GM12872 (cell line): ENCODE data around the gene CFAP221.

ENCODE experiments used
- TF ChIP-seq, protein P1 (sequence below): IDR thresholded peaks from 3 replicates; pipeline ENCODE4 v1.5.1; 2011; ENCODE audit warnings: low read depth, mild to moderate bottlenecking, low read length, moderate library complexity; ENCODE audit not compliant: insufficient read depth

CFAP221 gene

DNA sequence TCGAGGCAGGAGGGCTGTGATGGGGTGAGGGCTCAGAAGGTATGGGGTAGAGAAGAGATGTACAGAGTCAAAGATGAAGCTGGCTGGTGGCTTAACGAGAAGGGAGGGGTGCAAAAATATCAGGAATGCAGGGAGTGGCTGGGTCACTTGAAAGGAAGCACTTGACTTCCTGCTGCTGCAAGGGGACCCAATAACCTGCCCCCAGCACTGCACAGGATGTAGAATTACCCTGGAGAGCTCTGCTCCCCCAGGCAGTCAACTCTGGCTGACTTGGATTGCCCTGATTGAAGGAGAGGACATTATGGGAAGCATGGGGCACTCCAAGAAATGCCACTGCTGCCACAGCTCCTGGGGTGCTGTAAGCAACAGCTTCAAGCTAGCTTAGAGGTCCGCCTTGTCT is 41.8 kb downstream of the CFAP221 start:
- TF ChIP-seq, protein P1, sequence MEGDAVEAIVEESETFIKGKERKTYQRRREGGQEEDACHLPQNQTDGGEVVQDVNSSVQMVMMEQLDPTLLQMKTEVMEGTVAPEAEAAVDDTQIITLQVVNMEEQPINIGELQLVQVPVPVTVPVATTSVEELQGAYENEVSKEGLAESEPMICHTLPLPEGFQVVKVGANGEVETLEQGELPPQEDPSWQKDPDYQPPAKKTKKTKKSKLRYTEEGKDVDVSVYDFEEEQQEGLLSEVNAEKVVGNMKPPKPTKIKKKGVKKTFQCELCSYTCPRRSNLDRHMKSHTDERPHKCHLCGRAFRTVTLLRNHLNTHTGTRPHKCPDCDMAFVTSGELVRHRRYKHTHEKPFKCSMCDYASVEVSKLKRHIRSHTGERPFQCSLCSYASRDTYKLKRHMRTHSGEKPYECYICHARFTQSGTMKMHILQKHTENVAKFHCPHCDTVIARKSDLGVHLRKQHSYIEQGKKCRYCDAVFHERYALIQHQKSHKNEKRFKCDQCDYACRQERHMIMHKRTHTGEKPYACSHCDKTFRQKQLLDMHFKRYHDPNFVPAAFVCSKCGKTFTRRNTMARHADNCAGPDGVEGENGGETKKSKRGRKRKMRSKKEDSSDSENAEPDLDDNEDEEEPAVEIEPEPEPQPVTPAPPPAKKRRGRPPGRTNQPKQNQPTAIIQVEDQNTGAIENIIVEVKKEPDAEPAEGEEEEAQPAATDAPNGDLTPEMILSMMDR = no peak

- TF ChIP-seq, protein P1 = no peak
Measured at GRCh38 chr2:119590873-119591272, 46.6 kb downstream of the CFAP221 start.

- TF ChIP-seq, protein P1 = no peak
Measured at GRCh38 chr2:119591523-119591922, 47.3 kb downstream of the CFAP221 start.

DNA sequence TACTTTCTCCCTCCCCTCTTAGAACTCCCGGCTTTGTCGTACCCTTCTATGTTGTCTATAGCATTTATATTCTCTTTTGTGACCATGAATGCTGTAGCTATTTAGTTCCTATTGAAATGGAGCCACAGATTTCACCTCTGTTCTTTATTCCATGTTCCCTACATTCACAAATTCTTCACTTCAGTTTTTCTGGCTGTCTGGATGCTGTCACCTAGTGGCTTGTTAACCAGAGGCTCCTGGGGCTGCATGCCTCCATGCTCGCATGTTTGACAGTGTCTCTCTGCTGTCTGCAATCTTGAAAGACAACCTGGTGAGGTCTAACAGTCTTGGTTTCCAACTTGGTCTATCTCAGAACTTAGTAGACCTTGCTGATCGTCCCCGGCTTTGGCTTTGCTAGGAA is 48.2 kb downstream of the CFAP221 start:
- TF ChIP-seq, protein P1 = no peak

DNA sequence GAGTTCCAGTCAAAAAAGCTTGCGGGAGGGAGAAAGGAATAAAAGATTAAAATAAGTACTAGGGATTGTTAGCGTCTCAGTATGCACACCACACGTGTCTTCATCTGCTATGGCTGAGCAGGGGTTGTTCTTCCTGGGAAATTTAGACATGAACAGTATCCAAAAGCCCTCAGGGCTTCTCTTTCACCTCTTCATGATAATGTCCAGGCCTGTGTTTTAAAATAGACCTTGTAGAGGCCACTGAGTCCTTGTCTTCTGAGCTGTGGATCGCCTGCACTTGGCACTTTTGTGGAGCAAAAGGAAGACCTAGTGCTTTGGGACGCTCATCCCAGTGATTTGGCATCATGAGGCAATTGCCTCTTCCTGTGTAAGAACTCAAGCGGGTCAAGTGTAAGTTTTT is 52.4 kb downstream of the CFAP221 start:
- TF ChIP-seq, protein P1 = no peak

DNA sequence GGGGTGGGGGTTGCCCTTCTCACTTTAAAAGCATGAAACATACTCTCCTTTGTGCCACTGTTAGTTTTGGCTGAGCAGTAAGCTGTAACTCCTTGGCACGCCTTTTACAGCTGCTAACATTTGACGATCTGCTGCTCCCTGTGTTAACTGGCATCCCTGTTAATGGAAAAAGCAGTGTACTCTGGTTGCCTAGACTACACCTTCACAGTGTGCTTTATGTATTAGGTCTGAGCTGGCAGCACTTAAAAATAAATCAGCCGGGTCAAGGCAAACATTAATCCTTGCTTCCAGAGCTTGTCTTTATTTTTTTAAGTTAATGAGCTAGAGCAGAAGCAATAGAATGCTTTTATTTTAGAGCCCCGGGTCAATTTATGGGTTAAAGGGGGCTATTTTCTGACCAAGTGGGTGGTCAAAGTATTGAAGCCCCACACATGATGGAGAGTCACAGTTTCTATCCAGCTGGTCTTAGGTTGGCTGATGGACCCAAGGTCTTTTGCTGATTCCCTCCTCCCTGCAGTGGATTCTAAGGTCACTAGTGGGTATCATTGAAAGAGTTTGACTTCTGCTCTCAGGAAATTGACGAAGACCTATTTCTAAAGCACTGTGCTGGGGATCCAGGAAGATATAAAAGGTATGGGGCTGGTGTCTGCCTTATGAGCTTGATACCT is 54.5 kb downstream of the CFAP221 start:
- TF ChIP-seq, protein P1 = no peak

GRCh38 chr2:119599384-119599783 is 55.1 kb downstream of the CFAP221 start:
- TF ChIP-seq, protein P1 = no peak

DNA sequence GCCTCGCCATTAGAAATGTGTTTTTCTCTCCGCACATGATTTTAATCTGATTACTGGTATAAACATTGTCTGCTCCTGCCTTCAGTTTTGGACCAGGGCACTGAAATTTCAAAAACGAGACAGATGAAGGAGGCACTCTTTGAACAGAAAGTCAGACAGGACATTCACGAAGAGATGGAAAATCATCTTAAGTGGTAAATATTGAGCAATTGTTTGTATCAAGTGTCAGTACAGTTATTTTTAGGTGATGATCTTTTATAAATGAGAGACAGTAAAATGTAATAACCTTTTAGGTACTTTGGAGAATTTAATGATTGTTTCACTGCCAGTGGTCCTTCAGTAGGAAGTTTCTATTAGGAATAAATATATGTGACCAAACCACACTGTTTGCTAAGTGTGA is 60.8 kb downstream of the CFAP221 start:
- TF ChIP-seq, protein P1 = no peak
